Measurements from ENCODE around the gene NFIC.
"Not testable (repeated sequence)": the region's sequence is repeated elsewhere in the genome, so short reads cannot be mapped to it uniquely, and the experiment has no call there.

- not testable (repeated sequence) for TF ChIP-seq YY1 (IDR thresholded peaks at IDR 0.05; ENCODE audit: insufficient read depth, insufficient read length); ZNF274 (IDR thresholded peaks at IDR 0.05; ENCODE audit: low read depth, low read length); SUZ12 (IDR thresholded peaks at IDR 0.05; ENCODE audit: extremely low read depth, insufficient read depth, insufficient read length)
Measured at GRCh38 chr19:3334749-3335430, 31.5 kb upstream of the NFIC start.
